Epithelial cell of proximal tubule (primary cell): ENCODE results near the gene DYSF. TPM values are rescaled to one million over a fixed set of nuclear protein-coding genes. Genes with fewer than 3 reads are reported as not detected.

ENCODE experiments used
- DNase-seq: peaks from one replicate; pipeline ENCODE4 v3.0.0-alpha.2; 2011; ENCODE audit warnings: low read depth
- H3K4me3 ChIP-seq: 2 replicates; pipeline ENCODE4 v1.5.1; 2011; ENCODE audit warnings: low read depth, mild to moderate bottlenecking, low read length
- total RNA-seq: library from RNA; depleted of rRNA; stranded (reverse); fragments of >200 nt; gene quantifications from 2 replicates; pipeline ENCODE4 v1.2.3, GENCODE V29; 2015
- TF ChIP-seq, protein P1 (sequence below): conservative IDR thresholded peaks from 2 replicates; pipeline ENCODE4 v1.5.1; 2012; ENCODE audit warnings: low read depth, mild to moderate bottlenecking, low read length

Gene DYSF
- total RNA-seq, 1 donor from 2014 or later = 6.3 TPM

DNA sequence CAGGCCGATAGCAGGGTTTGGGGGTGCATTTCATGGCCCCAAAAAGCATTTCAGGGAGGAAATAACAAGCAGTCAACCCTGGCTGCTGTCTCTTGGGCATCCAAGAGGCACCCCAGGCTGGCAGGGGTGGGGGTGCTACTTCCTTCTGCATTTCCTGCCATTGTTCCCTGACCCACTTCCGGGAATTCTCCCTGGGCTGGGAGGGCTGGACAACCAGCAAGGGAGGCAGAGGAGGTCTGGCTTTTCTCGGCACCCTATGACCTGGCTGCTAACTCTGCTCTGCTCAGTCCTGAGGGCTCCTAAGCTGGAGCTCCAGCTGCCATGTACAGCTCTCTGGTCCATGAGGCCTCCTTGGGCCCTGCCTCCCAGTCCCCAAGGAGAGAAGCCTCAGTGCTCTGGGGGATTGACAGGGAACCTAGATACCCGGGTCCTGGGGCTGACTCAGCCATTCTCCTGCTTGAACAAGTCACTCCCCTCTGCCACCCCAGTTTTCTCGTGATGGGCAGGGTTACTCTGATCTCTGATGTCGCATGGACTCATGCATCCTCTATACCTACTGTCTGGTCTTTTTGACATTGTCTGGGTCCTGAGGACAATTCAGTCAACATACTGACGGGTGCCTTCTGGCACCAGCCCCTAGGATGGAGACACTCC is 47.2 kb downstream of the DYSF start:
- no peak for DNase-seq
- no peak overlapping the region for H3K4me3 ChIP-seq
- TF ChIP-seq, protein P1, sequence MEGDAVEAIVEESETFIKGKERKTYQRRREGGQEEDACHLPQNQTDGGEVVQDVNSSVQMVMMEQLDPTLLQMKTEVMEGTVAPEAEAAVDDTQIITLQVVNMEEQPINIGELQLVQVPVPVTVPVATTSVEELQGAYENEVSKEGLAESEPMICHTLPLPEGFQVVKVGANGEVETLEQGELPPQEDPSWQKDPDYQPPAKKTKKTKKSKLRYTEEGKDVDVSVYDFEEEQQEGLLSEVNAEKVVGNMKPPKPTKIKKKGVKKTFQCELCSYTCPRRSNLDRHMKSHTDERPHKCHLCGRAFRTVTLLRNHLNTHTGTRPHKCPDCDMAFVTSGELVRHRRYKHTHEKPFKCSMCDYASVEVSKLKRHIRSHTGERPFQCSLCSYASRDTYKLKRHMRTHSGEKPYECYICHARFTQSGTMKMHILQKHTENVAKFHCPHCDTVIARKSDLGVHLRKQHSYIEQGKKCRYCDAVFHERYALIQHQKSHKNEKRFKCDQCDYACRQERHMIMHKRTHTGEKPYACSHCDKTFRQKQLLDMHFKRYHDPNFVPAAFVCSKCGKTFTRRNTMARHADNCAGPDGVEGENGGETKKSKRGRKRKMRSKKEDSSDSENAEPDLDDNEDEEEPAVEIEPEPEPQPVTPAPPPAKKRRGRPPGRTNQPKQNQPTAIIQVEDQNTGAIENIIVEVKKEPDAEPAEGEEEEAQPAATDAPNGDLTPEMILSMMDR = no peak

DNA sequence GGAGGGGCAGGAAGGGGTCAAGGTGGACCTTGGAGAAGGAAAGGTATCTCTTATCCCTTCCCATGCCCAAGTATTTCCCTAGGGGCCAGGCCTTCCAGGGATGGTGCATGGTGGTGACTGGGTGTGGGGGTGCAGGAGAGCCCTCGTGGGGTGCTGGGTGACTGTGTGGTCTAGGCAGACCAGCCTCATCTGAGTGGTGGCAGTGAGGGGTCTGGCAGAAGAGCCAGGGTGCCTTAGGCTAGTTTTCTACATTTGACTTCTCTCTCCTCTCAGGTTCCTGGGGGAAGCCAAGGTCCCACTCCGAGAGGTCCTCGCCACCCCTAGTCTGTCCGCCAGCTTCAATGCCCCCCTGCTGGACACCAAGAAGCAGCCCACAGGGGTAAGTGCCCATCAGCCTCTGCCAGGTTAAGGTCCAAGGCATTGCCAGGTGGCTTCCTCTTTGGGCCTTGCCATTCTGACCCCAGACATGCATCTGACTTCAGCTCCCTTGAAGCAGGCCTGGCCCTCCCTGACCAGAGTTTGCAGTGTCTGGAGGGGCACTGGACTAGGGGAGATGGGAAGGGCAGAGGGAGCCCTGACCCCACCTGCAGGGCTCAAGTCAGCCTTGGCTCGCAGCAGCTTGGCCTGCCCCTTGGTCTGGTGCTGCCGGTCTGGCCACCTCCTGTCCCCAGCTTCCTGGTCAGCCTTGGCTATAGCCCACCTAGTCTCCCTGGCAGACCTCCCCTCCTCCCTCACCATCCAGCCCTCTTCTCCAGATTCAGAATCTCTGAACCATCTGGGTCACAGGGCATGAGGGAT is 49.8 kb downstream of the DYSF start:
- no peak overlapping the region for H3K4me3 ChIP-seq
- no peak for DNase-seq
- TF ChIP-seq, protein P1 = no peak

- TF ChIP-seq, protein P1 = no peak
- H3K4me3 ChIP-seq = no peak overlapping the region
- DNase-seq = no peak
Measured at GRCh38 chr2:71503837-71504236, 50.5 kb downstream of the DYSF start.

GRCh38 chr2:71504611-71505010 is 51.2 kb downstream of the DYSF start:
- TF ChIP-seq, protein P1 = no peak
- H3K4me3 ChIP-seq = no peak overlapping the region
- DNase-seq = no peak

- TF ChIP-seq, protein P1 = no peak
- no peak for DNase-seq
- no peak overlapping the region for H3K4me3 ChIP-seq
Measured at GRCh38 chr2:71505086-71505769, 51.9 kb downstream of the DYSF start.

GRCh38 chr2:71505770-71506140 is 52.4 kb downstream of the DYSF start:
- TF ChIP-seq, protein P1 = no peak
- no peak overlapping the region for H3K4me3 ChIP-seq
- no peak for DNase-seq
